NCI-H345 treated with DMSO at 0.1 percent for 48 hours (cell line): ENCODE data around the gene NSF.
"Not testable (repeated sequence)": the region's sequence is repeated elsewhere in the genome, so short reads cannot be mapped to it uniquely, and the experiment has no call there.

ENCODE experiments used
- DNase-seq: peaks from one replicate; lab custom pipeline; 2025; ENCODE audit not compliant: unreplicated experiment; lab: John Stamatoyannopoulos, UW

Gene NSF

DNA sequence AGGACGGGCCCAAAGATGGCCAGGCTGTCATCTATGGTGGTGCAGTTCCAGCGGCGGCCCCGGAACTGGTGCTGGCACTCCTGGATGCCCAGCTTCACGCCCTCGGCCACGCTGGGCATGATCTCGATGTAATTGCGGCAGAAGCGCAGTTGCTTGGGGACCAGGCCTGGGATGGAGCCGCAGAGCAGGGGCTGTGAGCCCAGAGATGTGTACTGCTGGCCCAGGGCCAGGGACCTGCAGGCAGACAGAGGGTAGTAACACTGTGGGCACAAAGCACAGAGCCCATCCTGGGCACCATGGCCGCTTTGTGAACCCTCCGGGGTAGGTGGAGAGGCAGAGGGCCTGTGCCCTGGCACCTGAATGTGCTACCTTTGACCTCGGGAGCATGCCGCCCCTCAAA, 183.2 kb downstream of the NSF start:
- no peak for DNase-seq

GRCh38 chr17:46774108-46774737, 183.8 kb downstream of the NSF start:
- no peak for DNase-seq

- DNase-seq: no peak
Observed at GRCh38 chr17:46776298-46777005, 186.0 kb downstream of the NSF start.

- DNase-seq: no peak
Observed at GRCh38 chr17:46777943-46778915, 187.8 kb downstream of the NSF start.

GRCh38 chr17:46780003-46780373, 189.5 kb downstream of the NSF start:
- DNase-seq: no peak

- DNase-seq: no peak
Observed at GRCh38 chr17:46782250-46782953, 191.9 kb downstream of the NSF start.

DNA sequence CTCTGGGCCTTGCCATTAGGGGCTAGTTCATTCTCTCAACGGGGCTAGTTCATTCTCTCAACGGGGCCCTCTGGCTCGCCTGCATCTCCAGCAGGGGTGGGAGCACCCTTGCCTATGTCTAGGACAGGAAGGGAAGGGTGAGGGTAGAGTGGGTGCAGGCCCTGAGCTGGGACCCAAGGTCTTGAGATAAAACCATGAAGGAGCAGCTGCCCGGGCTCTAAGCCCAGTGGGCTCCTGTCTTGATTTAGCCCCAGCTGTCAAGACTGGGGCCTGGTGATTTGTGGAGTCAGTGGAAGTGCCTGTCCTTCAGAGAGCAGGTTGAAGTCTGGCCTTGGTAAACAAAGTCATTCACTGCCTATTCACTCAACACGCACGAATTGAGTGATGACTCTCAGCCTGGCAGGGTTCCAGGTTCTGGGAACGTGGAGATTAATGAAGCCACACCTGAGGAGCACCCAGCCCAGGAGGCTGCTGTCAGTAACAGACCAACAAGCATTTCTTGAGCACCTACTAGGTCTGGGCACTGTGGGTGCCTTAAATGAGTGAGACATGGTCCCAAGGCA, 192.6 kb downstream of the NSF start:
- no peak for DNase-seq

DNA sequence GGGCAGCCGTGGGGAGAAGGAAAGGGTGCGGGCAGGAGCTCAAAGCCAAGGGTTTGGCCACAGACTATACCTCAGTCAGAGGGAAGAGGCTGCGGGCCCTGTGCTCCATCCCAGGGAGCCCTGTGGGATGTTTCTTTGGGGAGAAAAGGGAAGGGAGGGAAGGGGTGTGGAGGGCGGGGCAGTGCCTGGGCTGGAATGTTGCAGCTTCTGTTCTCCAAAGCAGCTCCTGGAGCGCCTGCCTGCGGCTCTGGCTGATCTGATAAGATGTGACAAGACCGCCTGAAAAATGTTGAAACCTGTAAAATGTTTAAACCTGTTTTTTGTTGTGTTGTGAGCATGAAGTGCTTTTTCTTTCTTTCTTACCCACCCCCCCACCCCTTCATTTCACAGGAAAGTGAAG, 195.2 kb downstream of the NSF start:
- no peak for DNase-seq

GRCh38 chr17:46787478-46787877, 197.0 kb downstream of the NSF start:
- no peak for DNase-seq

DNA sequence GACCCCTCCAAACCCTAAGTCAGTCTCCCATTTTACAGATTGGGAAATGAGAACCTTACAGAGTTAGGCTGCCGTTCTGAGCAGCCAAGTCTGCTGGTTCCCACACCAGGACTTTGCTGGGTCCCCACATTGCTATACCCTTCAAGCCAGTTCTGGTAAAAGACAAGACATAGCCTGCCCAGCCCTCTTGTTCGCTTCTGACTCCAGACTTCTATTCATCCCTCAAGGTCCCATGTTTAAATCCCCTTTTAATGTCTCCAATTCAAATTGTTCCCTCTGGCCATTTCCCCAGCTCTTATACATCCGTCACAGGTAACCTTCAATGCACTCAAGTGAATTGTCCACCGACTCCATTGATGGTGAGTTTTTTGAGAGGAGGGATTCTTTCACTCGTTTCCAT, 197.8 kb downstream of the NSF start:
- DNase-seq: no peak

GRCh38 chr17:46788796-46789195, 198.3 kb downstream of the NSF start:
- DNase-seq: peak; percentile 13

- DNase-seq: no peak
Observed at GRCh38 chr17:46789610-46790009, 199.1 kb downstream of the NSF start.

DNA sequence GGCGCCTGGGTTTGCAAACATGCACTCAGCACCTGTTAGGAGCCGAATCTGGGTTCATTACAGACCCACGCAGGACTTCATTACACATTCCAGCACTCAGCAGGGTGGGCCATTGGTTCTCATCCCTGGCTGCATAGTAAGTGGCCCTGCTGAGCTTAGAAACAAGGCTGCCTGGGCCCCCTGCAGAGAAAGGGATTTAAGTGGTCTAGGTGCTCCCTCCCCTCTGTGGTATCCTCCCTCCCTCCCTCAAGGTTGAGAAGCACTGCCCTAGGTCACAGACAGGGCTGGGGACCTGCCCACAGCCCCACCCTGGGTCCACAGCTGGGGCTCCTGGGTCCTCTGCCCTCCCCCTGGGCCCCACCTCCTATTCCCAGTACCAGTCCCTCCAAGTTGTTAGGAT, 199.7 kb downstream of the NSF start:
- no peak for DNase-seq

- DNase-seq: no peak
Observed at GRCh38 chr17:46791531-46791930, 201.1 kb downstream of the NSF start.

- DNase-seq: no peak
Observed at GRCh38 chr17:46792071-46792470, 201.6 kb downstream of the NSF start.

GRCh38 chr17:46793023-46793422, 202.6 kb downstream of the NSF start:
- DNase-seq: not testable (repeated sequence)

DNA sequence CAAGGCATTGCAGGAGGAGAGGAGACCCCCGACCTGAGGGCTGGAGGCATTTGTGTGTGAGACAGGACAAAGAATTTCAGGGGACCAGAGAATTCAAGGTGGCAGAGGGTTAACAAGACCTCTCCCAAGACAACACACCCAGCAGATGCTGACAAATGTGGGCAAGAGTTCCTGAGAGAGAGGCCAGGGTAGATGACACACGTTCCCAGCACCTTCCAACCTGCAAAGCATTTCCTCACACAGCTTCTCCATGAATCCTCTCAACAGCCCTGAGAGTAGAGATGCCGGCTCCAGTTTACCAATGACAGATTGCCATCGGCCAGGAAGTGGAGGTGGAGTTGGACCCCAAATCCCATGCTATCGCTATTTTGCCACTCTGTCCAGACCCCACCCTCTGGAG, 203.1 kb downstream of the NSF start:
- no peak for DNase-seq

GRCh38 chr17:46794318-46794717, 203.8 kb downstream of the NSF start:
- DNase-seq: no peak

- no peak for DNase-seq
Observed at GRCh38 chr17:46795379-46795952, 205.0 kb downstream of the NSF start.

DNA sequence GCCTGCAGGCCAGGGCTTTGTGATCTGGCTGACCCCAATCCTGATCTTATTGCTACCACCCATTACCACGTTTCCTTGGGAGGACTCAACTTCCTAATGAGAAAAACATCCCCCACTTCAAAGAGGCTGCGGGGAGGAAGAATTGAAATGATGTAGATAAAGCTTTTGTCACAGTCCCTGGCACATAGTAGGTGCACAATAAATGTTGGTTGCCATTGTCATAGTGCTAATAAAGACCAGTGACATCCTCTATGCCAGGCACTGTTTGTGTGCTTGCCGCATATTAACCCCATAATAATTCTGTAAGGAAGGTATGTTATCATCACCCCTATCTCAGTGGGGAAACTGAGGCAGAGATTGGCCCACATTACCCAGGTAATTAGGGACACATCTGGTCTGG, 205.6 kb downstream of the NSF start:
- DNase-seq: no peak

DNA sequence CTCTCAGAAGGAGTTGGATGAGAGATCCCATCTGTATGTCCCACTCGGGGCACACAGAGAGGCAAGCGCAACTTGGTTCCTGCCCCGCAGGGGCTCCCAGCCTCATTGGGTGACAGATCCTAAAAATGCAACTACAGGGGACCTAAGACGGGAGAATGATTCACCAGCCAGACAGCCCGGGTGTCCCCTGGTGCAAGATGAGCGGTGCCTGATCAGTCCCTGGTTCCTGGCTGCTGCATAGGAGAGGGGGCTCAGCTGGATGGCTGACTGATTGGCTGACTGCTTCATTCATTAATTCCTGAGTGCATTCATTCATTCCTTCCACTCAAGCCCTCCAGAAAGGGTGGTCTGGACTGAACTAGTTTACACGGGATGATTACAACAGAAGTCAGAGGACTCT, 206.1 kb downstream of the NSF start:
- DNase-seq: no peak
